A549 (cell line): ENCODE measurements around the gene ARHGAP23.

Experiments used
- ATOH8 ChIP-seq: fragments of 250-450 bp; sonication (Bioruptor Pico); IDR thresholded peaks from 2 replicates; pipeline ENCODE4 v1.5.0; 2020; ENCODE audit warnings: low read depth, mild to moderate bottlenecking, moderate library complexity
- BCL3 ChIP-seq: fragments of >200 bp; sonication (Bioruptor Twin); formaldehyde crosslinking; IDR thresholded peaks from 3 replicates; pipeline ENCODE4 v1.6.1; 2016
- CBX8 ChIP-seq: fragments of 200-600 bp; sonication (generic); IDR thresholded peaks from 2 replicates; pipeline ENCODE4 v1.6.1; 2016
- CHD2 ChIP-seq: fragments of 150-350 bp; IDR thresholded peaks from 2 replicates; pipeline ENCODE4 v1.6.1; 2014; ENCODE audit warnings: low read length; ENCODE audit not compliant: partially characterized antibody
- CTCF ChIP-seq: fragments of >200 bp; sonication (Bioruptor Twin); formaldehyde crosslinking; IDR thresholded peaks from 3 replicates; pipeline ENCODE4 v1.5.1; 2016
- HOXA7 ChIP-seq: fragments of 250-450 bp; sonication (Bioruptor Pico); IDR thresholded peaks from 2 replicates; pipeline ENCODE4 v1.5.0; 2020; ENCODE audit warnings: mild to moderate bottlenecking, moderate library complexity
- KDM1A ChIP-seq: fragments of 200-600 bp; sonication (generic); IDR thresholded peaks from 2 replicates; pipeline ENCODE4 v1.6.1; 2016; ENCODE audit warnings: low read depth, mild to moderate bottlenecking
- MAX ChIP-seq: IDR thresholded peaks from 2 replicates; pipeline ENCODE4 v1.6.1; 2012
- POLR2A ChIP-seq: IDR thresholded peaks from 2 replicates; pipeline ENCODE4 v1.6.1; 2012; ENCODE audit warnings: mild to moderate bottlenecking, low read length
- SMC3 ChIP-seq: fragments of >200 bp; sonication (Bioruptor Twin); formaldehyde crosslinking; IDR thresholded peaks from 3 replicates; pipeline ENCODE4 v1.6.1; 2018; ENCODE audit warnings: inconsistent platforms
- TP53 ChIP-seq: fragments of 250-450 bp; sonication (Bioruptor Pico); IDR thresholded peaks from 2 replicates; pipeline ENCODE4 v1.5.0; 2021; ENCODE audit warnings: mild to moderate bottlenecking, moderate library complexity

GRCh38 chr17:38434178-38434665, 6.0 kb downstream of the ARHGAP23 start:
- TF ChIP-seq CBX8 (no peak), CTCF (no peak), KDM1A (no peak), MAX (no peak), CHD2 (no peak), POLR2A (no peak), TP53 (CRISPR knock-in tag) (no peak), HOXA7 (CRISPR knock-in tag) (no peak), ATOH8 (CRISPR knock-in tag) (no peak), BCL3 (no peak), SMC3 (no peak)
